DND-41 (cell line): Measurements from ENCODE around the gene SNAI3.

ENCODE experiments used
- ATAC-seq: fragments of 200-7000 bp; cut with Tn5 transposase; 3 replicates; pipeline ENCODE4 v1.9.1; 2021; ENCODE audit warnings: low read depth; ENCODE audit not compliant: insufficient read depth
- DNase-seq: peaks from one replicate; pipeline ENCODE4 v3.0.0-alpha.2; 2020
- H2AFZ ChIP-seq: 2 replicates; pipeline ENCODE4 v1.6.0; 2012; ENCODE audit warnings: low read depth, low read length
- H3K27ac ChIP-seq: 2 replicates; pipeline ENCODE4 v1.5.1; 2012; ENCODE audit warnings: low read length, inconsistent platforms
- H3K27me3 ChIP-seq: fragments of 200-600 bp; sonication (generic); 2 replicates; pipeline ENCODE4 v1.6.0; 2012; ENCODE audit warnings: low read length, mild to moderate bottlenecking, inconsistent platforms; ENCODE audit not compliant: insufficient read depth, poor library complexity
- H3K36me3 ChIP-seq: 2 replicates; pipeline ENCODE4 v1.5.1; 2012; ENCODE audit warnings: low read length, inconsistent platforms; ENCODE audit not compliant: insufficient read depth
- H3K4me1 ChIP-seq: 2 replicates; pipeline ENCODE4 v1.5.1; 2012; ENCODE audit warnings: mild to moderate bottlenecking, low read length; ENCODE audit not compliant: insufficient read depth
- H3K4me2 ChIP-seq: 2 replicates; pipeline ENCODE4 v1.6.0; 2012; ENCODE audit warnings: mild to moderate bottlenecking, moderate library complexity, low read length, inconsistent platforms; ENCODE audit not compliant: insufficient read depth
- H3K4me3 ChIP-seq, 2 experiments: fragments of 200-600 bp in 1 of 2; shearing (Covaris generic) in 1 of 2; 2 replicates each; pipeline ENCODE4 v1.5.1; 2012 to 2016; ENCODE audit warnings: inconsistent platforms in 2 of 2, low read length in 2 of 2, mild to moderate bottlenecking in 2 of 2, low read depth in 1 of 2, moderate library complexity in 1 of 2
- H3K79me2 ChIP-seq: 2 replicates; pipeline ENCODE4 v1.6.0; 2012; ENCODE audit warnings: low read length, inconsistent platforms; ENCODE audit not compliant: insufficient read depth
- H3K9ac ChIP-seq: 2 replicates; pipeline ENCODE4 v1.6.0; 2012; ENCODE audit warnings: low read depth, mild to moderate bottlenecking, inconsistent platforms, low read length, moderate library complexity
- H3K9me3 ChIP-seq: 2 replicates; pipeline ENCODE4 v1.5.1; 2012; ENCODE audit warnings: low read length, moderate library complexity, mild to moderate bottlenecking, inconsistent platforms; ENCODE audit not compliant: insufficient read depth, severe bottlenecking
- H4K20me1 ChIP-seq: 2 replicates; pipeline ENCODE4 v1.6.0; 2012; ENCODE audit warnings: low read length; ENCODE audit not compliant: insufficient read depth
- EZH2 ChIP-seq: IDR thresholded peaks from 3 replicates; pipeline ENCODE4 v1.6.1; 2012; ENCODE audit warnings: borderline replicate concordance, low read depth, mild to moderate bottlenecking, moderate library complexity, low read length, inconsistent platforms; ENCODE audit not compliant: severe bottlenecking
- TF ChIP-seq, protein P1 (sequence below): IDR thresholded peaks from 2 replicates; pipeline ENCODE4 v1.5.1; 2012; ENCODE audit warnings: borderline replicate concordance, low read length, moderate library complexity, mild to moderate bottlenecking; ENCODE audit not compliant: poor library complexity, severe bottlenecking; ENCODE audit errors: extremely low read depth

SNAI3 gene

DNA sequence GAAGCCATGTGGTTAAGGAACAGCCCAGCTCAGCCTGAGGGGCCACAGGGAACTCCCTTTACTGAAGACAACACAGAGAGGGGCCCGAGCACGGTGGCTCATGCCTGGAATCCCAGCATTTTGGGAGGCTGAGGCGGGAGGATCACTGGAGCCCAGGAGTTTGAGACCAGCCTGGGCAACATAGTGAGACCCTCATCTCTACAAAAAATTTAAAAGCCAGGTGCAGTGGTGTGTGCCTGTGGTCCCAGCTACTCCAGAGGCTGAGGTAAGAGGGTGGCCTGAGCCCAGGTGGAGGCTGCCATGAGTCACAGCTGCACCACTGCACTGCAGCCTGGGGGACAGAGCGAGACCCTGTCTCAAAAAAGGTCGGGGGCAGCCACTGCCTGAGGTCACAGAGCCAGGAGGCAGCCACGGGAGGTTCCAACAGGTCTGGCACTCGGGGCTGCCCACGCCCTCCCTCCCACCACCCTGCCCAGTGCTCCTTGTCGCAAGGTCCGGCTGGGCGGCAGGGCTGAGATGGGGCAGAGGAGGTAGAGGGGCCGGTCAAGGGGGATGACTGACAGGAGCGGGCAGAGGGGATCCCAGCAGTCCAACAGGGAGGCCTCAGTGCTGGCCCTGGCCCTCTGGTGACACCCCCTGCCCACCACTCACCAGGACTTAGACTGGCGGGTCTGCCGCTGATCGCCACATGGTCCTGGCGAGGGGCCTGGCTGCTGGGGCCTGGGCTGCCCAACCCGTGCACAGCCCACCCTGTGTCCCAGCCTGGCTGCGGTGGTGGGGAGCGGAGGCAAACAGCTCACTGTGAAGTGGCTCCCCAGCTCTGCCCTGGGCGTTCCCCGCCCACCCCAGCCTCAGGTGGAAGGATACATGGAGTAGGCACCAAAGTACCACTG lies 38.9 kb downstream of the SNAI3 start:
- Histone ChIP-seq H3K27ac (no peak overlapping the region), H3K36me3 (peaks cover 27% of the 10 kb centered on the region), H3K9me3 (no peaks in the 10 kb centered on the region), H3K9ac (no peak overlapping the region), H3K27me3 (no peaks in the 10 kb centered on the region), H3K4me3 (no peak overlapping the region), H4K20me1 (peaks cover 43% of the 10 kb centered on the region), H3K79me2 (peaks cover 20% of the 10 kb centered on the region), H3K4me2 (no peak overlapping the region), H2AFZ (no peak overlapping the region), H3K4me1 (peaks cover 26% of the 10 kb centered on the region)
- no peak for TF ChIP-seq EZH2
- TF ChIP-seq, protein P1, sequence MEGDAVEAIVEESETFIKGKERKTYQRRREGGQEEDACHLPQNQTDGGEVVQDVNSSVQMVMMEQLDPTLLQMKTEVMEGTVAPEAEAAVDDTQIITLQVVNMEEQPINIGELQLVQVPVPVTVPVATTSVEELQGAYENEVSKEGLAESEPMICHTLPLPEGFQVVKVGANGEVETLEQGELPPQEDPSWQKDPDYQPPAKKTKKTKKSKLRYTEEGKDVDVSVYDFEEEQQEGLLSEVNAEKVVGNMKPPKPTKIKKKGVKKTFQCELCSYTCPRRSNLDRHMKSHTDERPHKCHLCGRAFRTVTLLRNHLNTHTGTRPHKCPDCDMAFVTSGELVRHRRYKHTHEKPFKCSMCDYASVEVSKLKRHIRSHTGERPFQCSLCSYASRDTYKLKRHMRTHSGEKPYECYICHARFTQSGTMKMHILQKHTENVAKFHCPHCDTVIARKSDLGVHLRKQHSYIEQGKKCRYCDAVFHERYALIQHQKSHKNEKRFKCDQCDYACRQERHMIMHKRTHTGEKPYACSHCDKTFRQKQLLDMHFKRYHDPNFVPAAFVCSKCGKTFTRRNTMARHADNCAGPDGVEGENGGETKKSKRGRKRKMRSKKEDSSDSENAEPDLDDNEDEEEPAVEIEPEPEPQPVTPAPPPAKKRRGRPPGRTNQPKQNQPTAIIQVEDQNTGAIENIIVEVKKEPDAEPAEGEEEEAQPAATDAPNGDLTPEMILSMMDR, result no peak
- DNase-seq (no peak), ATAC-seq (no peak)

DNA sequence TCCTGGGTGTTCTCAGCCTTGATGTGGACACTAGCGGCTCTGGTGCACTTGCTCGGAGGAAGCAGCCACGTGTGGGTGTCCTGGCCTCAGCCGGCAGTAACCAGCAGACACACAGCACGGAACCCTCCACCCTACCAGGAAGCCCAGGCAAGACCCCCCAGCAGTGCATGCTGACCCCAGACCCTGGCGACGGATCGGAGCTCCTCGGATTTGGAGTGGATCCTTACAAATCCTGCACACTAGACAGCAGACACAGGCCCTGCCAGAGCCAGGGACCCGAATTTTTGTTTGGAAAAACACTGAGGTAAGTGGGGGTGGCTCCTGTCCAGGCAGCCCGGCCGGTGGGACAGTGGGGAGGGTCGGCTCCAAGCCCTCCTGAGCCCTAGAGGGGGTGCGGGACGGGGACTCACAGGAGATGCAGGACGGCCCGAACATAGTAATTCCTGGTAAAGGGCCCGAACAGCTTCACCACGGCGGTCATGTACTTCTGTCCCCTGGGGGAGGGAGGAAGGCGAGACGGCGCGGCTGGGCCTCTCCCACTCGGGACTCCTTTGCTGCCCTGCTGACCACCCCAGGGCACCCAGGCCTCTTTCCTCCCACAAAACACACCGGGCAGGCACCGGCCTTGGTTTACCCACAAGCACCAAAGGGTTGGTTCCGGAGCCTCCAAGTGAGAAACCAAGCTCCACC lies 39.8 kb downstream of the SNAI3 start:
- DNase-seq (no peak), ATAC-seq (no peak)
- Histone ChIP-seq H3K9me3 (no peaks in the 10 kb centered on the region), H3K36me3 (peaks cover 17% of the 10 kb centered on the region), H4K20me1 (peaks cover 43% of the 10 kb centered on the region), H3K4me3 (no peak overlapping the region), H3K4me1 (peaks cover 22% of the 10 kb centered on the region), H3K79me2 (peaks cover 20% of the 10 kb centered on the region), H3K27me3 (no peaks in the 10 kb centered on the region), H3K27ac (no peak overlapping the region), H2AFZ (no peak overlapping the region), H3K9ac (no peak overlapping the region), H3K4me2 (no peak overlapping the region)
- TF ChIP-seq EZH2, result no peak
- TF ChIP-seq, protein P1, result no peak

DNA sequence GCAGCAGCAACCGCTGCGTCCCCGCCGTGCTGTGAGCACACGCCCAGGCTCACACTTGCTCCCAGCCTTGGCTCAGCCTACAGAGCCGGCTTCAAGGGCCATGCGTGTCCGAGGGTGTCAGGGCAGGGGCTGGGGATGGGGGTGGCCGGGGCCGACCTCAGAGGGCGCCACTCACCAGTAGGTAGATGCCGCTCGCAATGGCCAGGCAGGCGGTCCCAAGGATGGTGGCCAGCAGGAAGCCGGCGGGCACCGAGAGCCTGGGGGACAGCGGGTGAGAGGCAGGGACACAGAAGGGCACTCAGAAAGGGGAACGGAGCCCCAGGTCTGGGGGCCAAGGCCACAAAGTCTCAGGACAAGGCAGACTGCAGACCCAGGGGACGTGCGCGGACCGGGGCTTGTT lies 40.4 kb downstream of the SNAI3 start:
- no peak overlapping the region for H3K4me3 ChIP-seq
- no peak for ATAC-seq

More for the DNA sequence above, 40.4 kb downstream of the SNAI3 start:
- no peak overlapping the region for H3K9ac ChIP-seq
- no peak overlapping the region for H3K27ac ChIP-seq
- TF ChIP-seq EZH2, result no peak
- TF ChIP-seq, protein P1, result no peak
- H3K79me2 ChIP-seq, result peaks cover 20% of the 10 kb centered on the region
- H3K36me3 ChIP-seq, result peaks cover 14% of the 10 kb centered on the region
- no peaks in the 10 kb centered on the region for H3K27me3 ChIP-seq
- H3K4me2 ChIP-seq, result no peak overlapping the region
- DNase-seq, result no peak
- peaks cover 38% of the 10 kb centered on the region for H4K20me1 ChIP-seq
- no peaks in the 10 kb centered on the region for H3K9me3 ChIP-seq
- H3K4me1 ChIP-seq, result peaks cover 16% of the 10 kb centered on the region
- H2AFZ ChIP-seq, result no peak overlapping the region
